HG02759 (cell line): ENCODE measurements around the gene TSPAN3.

Experiments
- ATAC-seq: cut with Tn5 transposase; IDR thresholded peaks from one replicate; pipeline ENCODE4 v1.9.1; 2021; ENCODE audit warnings: mild to moderate bottlenecking, moderate library complexity; ENCODE audit not compliant: unreplicated experiment

The TSPAN3 gene

GRCh38 chr15:76993114-76993725 is 77.7 kb downstream of the TSPAN3 start:
- no peak for ATAC-seq

- ATAC-seq: no peak
Measured at GRCh38 chr15:76991741-76992645, 78.9 kb downstream of the TSPAN3 start.
